ENCODE data around the gene RNASET2. TPM values are rescaled to one million over a fixed set of nuclear protein-coding genes. Genes with fewer than 3 reads are reported as not detected.
"Not testable (repeated sequence)": the region's sequence is repeated elsewhere in the genome, so short reads cannot be mapped to it uniquely, and the experiment has no call there.

Gene RNASET2
- total RNA-seq, 2 experiments from 2014 or later = 62.5 to 66.1 TPM

DNA sequence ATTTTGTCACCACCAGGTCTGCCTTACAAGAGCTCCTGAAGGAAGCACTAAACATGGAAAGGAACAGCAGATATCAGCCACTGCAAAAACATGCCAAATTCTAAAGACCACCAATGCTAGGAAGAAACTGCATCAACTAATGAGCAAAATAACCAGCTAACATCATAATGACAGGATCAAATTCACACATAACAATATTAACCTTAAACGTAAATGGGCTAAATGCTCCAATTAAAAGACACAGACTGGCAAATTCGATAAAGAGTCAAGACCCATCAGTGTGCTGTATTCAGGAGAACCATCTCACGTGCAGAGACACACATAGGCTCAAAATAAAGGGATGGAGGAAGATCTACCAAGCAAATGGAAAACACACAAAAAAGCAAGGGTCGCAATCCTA is 69.6 kb downstream of the RNASET2 start:
- CTCF ChIA-PET; H3K4me3 Mint-ChIP-seq; H3K4me1 Mint-ChIP-seq (ENCODE audit: low read depth); intact Hi-C loops (cut with micrococcal nuclease); POLR2A ChIA-PET; DNase-seq; H3K27me3 Mint-ChIP-seq; H3K27ac Mint-ChIP-seq: not testable (repeated sequence)
- peaks cover 17% of the 10 kb centered on the region for H3K9me3 Mint-ChIP-seq
- peaks cover 28% of the 10 kb centered on the region for H3K36me3 Mint-ChIP-seq

DNA sequence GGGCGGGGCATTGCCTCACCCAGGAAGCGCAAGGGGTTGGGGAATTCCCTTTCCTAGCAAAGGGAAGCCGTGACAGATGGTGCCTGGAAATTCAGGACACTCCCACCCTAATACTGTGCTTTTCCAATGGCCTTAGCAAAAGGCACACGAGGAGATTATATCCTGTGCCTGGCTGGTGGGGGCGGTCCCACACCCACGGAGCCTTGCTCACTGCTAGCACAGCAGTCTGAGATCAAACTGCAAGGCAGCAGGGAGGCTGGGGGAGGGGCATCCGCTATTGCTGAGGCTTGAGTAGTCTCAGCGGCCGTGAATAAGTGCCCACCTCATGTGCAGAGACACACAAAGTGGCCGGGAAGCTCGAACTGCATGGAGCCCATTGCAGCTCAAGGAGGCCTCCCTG is 71.4 kb downstream of the RNASET2 start:
- Mint-ChIP-seq H3K36me3 (peaks cover 19% of the 10 kb centered on the region), H3K9me3 (peaks cover 14% of the 10 kb centered on the region)
- H3K27me3 Mint-ChIP-seq; H3K4me3 Mint-ChIP-seq; DNase-seq; H3K4me1 Mint-ChIP-seq (ENCODE audit: low read depth); intact Hi-C loops (cut with micrococcal nuclease); POLR2A ChIA-PET; H3K27ac Mint-ChIP-seq; CTCF ChIA-PET: not testable (repeated sequence)

DNA sequence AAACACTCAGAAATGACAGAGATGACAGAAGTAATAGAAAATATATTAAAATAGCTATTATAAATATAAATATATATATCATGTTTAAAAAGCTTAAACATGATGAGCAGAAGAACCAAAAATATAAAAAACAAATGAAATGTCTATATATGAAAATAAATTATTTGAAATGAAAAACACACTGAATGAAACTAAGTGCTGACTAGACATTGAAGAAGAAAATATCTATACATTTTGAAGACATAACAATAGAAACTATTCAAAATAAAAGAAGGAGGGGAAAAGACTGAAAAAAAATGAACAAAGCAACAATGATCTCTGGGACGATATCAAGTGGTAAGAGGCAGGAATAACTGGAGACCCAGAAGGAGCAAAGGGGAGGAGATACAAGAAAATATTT is 76.8 kb downstream of the RNASET2 start:
- H3K4me1 Mint-ChIP-seq (ENCODE audit: low read depth) = peaks cover 2% of the 10 kb centered on the region
- no peak overlapping the region for H3K4me3 Mint-ChIP-seq
- H3K27ac Mint-ChIP-seq = no peak overlapping the region
- no peak for DNase-seq
- H3K9me3 Mint-ChIP-seq = peaks cover 6% of the 10 kb centered on the region
- POLR2A ChIA-PET = interaction anchor here (0.7 kb wide), 1 partner anchor 12 kb away, joined by 3 read pairs; no protein-coding TSS in a partner anchor
- CTCF ChIA-PET = interaction anchor here (1.3 kb wide), 1 partner anchor 104 kb away, joined by 3 read pairs; no protein-coding TSS in a partner anchor
- H3K27me3 Mint-ChIP-seq = no peaks in the 10 kb centered on the region
- H3K36me3 Mint-ChIP-seq = peaks cover 2% of the 10 kb centered on the region
- intact Hi-C loops (cut with micrococcal nuclease) = no loop called here

Small RNAs within 50 kb of the gene (microRNA-seq; reads per million reads assigned to microRNA genes)
- 3.1 reads per million for gene MIR3939 (ENCODE audit: borderline microRNAs expressed, borderline number of aligned reads, borderline replicate concordance)

Other genes starting within 250 kb of the RNASET2 start
- 10 to 100 TPM; 19.5 to 21.3 TPM for gene CEP43, start 42.8 kb upstream of the RNASET2 start, total RNA-seq
- gene CCR6, start 166.5 kb upstream of the RNASET2 start, total RNA-seq = 1 to 10 TPM; 5.1 to 7.4 TPM
- not detected for gene GPR31, start 201.4 kb upstream of the RNASET2 start, total RNA-seq